ENCODE results near the gene PCDH9.

- TF ChIP-seq CTCF (IDR thresholded peaks at IDR 0.05) (no peak), POLR2A (IDR thresholded peaks at IDR 0.05) (no peak)
These were observed 82.6 kb downstream of the PCDH9 start for GRCh38 chr13:67147342-67148133.
